ENCODE results near the gene CASZ1.

DNA sequence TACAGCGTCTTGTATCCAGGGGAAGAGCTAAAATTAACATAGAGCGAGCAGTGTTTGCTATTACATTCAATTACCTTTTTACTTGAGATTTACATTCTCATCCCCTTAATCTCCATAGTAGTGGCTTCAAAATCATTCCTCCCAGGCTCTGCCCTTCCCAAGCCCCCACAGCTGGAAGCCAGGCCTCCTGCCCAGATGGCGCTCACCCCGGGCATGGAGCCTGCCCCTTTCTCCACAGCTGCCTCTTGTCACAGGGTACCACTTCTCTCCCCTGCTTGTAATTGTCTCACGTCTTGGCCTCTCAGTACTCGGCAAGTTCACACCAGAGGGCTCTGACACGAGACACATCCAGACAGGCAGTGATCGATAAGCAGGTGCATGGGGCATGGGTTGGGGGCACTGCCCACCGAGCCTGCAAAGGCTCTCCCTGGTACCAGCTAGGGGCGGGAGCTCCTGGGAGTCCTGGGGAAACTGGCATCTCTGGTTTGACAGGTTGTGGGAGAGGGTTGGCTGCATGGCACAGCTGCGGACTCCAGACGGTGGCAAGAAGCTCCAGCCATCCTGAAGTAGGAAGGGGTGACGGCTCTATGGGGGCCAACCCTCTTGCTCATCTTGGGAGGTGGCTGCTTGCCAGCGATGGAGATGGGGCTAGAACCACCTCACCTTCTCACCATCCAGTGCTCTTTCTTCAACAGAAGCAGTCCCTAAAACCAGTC, 20.1 kb downstream of the CASZ1 start:
- TF ChIP-seq, protein P1, sequence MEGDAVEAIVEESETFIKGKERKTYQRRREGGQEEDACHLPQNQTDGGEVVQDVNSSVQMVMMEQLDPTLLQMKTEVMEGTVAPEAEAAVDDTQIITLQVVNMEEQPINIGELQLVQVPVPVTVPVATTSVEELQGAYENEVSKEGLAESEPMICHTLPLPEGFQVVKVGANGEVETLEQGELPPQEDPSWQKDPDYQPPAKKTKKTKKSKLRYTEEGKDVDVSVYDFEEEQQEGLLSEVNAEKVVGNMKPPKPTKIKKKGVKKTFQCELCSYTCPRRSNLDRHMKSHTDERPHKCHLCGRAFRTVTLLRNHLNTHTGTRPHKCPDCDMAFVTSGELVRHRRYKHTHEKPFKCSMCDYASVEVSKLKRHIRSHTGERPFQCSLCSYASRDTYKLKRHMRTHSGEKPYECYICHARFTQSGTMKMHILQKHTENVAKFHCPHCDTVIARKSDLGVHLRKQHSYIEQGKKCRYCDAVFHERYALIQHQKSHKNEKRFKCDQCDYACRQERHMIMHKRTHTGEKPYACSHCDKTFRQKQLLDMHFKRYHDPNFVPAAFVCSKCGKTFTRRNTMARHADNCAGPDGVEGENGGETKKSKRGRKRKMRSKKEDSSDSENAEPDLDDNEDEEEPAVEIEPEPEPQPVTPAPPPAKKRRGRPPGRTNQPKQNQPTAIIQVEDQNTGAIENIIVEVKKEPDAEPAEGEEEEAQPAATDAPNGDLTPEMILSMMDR (IDR thresholded peaks at IDR 0.05), result no peak
- TF ChIP-seq POLR2A (IDR thresholded peaks at IDR 0.05), result no peak
